SK-N-SH treated with all-trans-retinoic acid at 6 μM for 48 hours (cell line): ENCODE measurements around the gene TFCP2L1.

Experiments
- CSDC2 ChIP-seq: fragments of 250-450 bp; sonication (Bioruptor Pico); IDR thresholded peaks from 2 replicates; pipeline ENCODE4 v1.5.0; 2020; ENCODE audit warnings: mild to moderate bottlenecking, moderate library complexity
- ESRRG ChIP-seq: fragments of 250-450 bp; sonication (Bioruptor Pico); IDR thresholded peaks from 2 replicates; pipeline ENCODE4 v1.6.1; 2021; ENCODE audit warnings: mild to moderate bottlenecking
- RARB ChIP-seq: fragments of 250-450 bp; sonication (Bioruptor Pico); IDR thresholded peaks from 2 replicates; pipeline ENCODE4 v1.8.0; 2021; ENCODE audit warnings: mild to moderate bottlenecking, moderate library complexity
- TF ChIP-seq, protein P1 (sequence below): fragments of 250-450 bp; sonication (Bioruptor Pico); IDR thresholded peaks from 2 replicates; pipeline ENCODE4 v1.5.1; 2021; ENCODE audit warnings: mild to moderate bottlenecking, moderate library complexity

DNA sequence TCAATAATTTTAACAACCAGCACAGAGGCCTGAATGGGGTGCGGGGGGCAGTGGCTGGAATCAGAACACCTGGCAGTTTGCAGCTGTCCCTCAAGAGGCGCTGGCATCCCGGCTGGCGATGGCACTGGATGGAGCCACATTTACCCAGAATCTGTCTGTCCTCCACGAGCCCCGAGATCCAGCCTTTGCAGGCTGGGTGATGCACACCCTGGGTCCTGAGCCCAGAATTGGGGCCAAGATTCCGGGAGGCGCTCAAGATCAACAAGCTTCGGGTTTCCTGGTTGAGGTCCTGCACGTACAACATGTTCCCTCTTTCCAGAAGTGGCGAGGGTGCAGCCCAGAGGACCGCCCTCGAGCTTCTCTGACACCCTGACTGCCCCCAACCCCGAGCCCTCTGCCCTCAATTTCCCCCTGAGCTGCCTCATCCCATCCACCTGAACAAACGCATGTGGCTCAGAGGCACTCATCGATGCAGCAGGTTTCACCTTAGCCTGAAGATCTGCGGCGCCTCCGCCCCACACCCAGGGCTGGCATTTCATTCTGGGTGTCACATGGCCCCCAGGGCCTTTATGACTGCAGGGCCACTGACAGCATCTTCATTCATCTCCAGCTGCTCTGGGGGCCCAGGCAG lies 97.5 kb downstream of the TFCP2L1 start:
- no peak for TF ChIP-seq CSDC2
- TF ChIP-seq ESRRG (CRISPR knock-in tag), result no peak
- TF ChIP-seq, protein P1, sequence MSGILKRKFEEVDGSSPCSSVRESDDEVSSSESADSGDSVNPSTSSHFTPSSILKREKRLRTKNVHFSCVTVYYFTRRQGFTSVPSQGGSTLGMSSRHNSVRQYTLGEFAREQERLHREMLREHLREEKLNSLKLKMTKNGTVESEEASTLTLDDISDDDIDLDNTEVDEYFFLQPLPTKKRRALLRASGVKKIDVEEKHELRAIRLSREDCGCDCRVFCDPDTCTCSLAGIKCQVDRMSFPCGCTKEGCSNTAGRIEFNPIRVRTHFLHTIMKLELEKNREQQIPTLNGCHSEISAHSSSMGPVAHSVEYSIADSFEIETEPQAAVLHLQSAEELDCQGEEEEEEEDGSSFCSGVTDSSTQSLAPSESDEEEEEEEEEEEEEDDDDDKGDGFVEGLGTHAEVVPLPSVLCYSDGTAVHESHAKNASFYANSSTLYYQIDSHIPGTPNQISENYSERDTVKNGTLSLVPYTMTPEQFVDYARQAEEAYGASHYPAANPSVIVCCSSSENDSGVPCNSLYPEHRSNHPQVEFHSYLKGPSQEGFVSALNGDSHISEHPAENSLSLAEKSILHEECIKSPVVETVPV, result no peak
- TF ChIP-seq RARB (CRISPR knock-in tag), result no peak
